Gastrocnemius medialis (tissue), 4 donors: ENCODE data around the gene KLHL15. TPM values are rescaled to one million over a fixed set of nuclear protein-coding genes. Genes with fewer than 3 reads are reported as not detected.

ENCODE experiments used
- ATAC-seq, 2 donors: fragments of 150-250 bp; one replicate each; pipeline ENCODE4 v1.9.1; 2016
- DNase-seq, 2 donors: peaks; one replicate each; pipeline ENCODE4 v3.0.0-alpha.2; 2019
- H3K27ac ChIP-seq, 4 donors: fragments of 200-600 bp; sonication (generic); 1 replicate in 1 of 4; 2 replicates in 3 of 4; pipeline ENCODE4 v1.5.1; 2016 to 2018; ENCODE audit warnings: mild to moderate bottlenecking in 2 of 4, moderate library complexity in 1 of 4
- H3K27me3 ChIP-seq, 3 donors: fragments of 200-600 bp; sonication (generic) in 2 of 3; 1 replicate in 1 of 3; 2 replicates in 2 of 3; pipeline versions ENCODE4 v1.5.1 to v1.6.0; 2016 to 2019; ENCODE audit warnings: mild to moderate bottlenecking in 1 of 3, moderate library complexity in 1 of 3
- H3K36me3 ChIP-seq, 2 donors: fragments of 200-600 bp; sonication (generic) in 1 of 2; one replicate each; pipeline ENCODE4 v1.5.1; 2017 to 2018
- H3K4me1 ChIP-seq, 2 donors: fragments of 200-600 bp; sonication (generic) in 1 of 2; one replicate each; pipeline ENCODE4 v1.5.1; 2016 to 2017; ENCODE audit warnings: mild to moderate bottlenecking in 2 of 2
- H3K4me3 ChIP-seq, 4 donors: fragments of 200-600 bp; sonication (generic) in 3 of 4; 1 replicate in 1 of 4; 2 replicates in 3 of 4; pipeline ENCODE4 v1.5.1; 2016 to 2019; ENCODE audit warnings: mild to moderate bottlenecking in 2 of 4
- H3K9me3 ChIP-seq, 3 donors: fragments of 200-600 bp; sonication (generic) in 2 of 3; 1 replicate in 1 of 3; 2 replicates in 2 of 3; pipeline ENCODE4 v1.5.1; 2016 to 2019
- CTCF ChIP-seq, 5 experiments: fragments of 450-650 bp in 3 of 5; fragments of 200-600 bp in 2 of 5; sonication (generic) in 2 of 5; IDR thresholded peaks in 4 of 5; conservative IDR thresholded peaks in 1 of 5; 1 replicate in 4 of 5; 2 replicates in 1 of 5; pipeline ENCODE4 v1.5.1; 2016 to 2019; ENCODE audit warnings: antibody characterized with exemption in 5 of 5, mild to moderate bottlenecking in 3 of 5, moderate library complexity in 3 of 5
- POLR2A ChIP-seq, 2 donors: fragments of 450-650 bp; IDR thresholded peaks; one replicate each; pipeline ENCODE4 v1.6.1; 2017; ENCODE audit warnings: antibody characterized with exemption in 2 of 2, mild to moderate bottlenecking in 2 of 2, moderate library complexity in 2 of 2
- in situ Hi-C, 4 donors: fragments of 200-750 bp; cut with MboI; loops; one replicate each; pipeline versions ENCODE4 v1.15.0 to v1.8.0; 2017; ENCODE audit warnings: low sequenced_read_pairs in 4 of 4
- intact Hi-C: fragments of 100-400 bp; cut with DNase I; formaldehyde crosslinking; loops from one replicate; pipeline ENCODE4 v1.15.1; 2023; ENCODE audit warnings: low total_unique reads
- total RNA-seq, 4 donors: library from RNA; depleted of rRNA; stranded (reverse); fragments of >200 nt; gene quantifications; one replicate each; pipeline versions ENCODE4 v1.1.0 to v1.2.3, GENCODE V29; 2016

Gene KLHL15
- total RNA-seq, 4 donors from 2014 or later = 5.1 to 9.3 (median 8.1) TPM

DNA sequence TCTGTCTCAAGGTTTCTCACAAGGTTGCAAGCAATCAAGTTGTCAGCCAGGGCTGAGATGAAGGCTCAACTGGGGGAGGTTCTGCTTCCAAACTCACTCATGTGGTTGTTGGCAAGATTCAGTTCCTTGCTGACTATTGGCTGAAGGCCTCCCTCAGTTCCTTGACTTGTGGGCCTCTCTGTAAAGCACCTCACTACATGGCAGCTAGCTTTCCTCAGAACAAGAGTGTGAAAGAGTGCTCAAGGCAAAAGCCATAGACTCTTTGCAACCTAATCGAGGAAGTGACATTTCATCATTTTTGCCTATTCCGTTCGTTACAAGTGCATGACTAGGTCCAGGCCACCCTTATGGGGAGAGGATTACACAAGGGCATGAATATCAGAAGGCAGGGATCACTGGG, 67.2 kb downstream of the KLHL15 start:
- Histone ChIP-seq H3K36me3 (no peaks in the 10 kb centered on the region), H3K9me3 (no peaks in the 10 kb centered on the region), H3K27ac (no peak overlapping the region), H3K4me3 (no peak overlapping the region), H3K27me3 (no peaks in the 10 kb centered on the region), H3K4me1 (no peaks in the 10 kb centered on the region)
- DNase-seq (no peak), ATAC-seq (no peak)
- intact Hi-C loops (no loop called here), in situ Hi-C loops (no loop called here)
- TF ChIP-seq POLR2A (IDR thresholded peaks at IDR 0.05) = no peak
- no peak for TF ChIP-seq CTCF (IDR thresholded peaks at IDR 0.05 in 4 of 5, conservative IDR thresholded peaks at IDR 0.05 in 1 of 5)

DNA sequence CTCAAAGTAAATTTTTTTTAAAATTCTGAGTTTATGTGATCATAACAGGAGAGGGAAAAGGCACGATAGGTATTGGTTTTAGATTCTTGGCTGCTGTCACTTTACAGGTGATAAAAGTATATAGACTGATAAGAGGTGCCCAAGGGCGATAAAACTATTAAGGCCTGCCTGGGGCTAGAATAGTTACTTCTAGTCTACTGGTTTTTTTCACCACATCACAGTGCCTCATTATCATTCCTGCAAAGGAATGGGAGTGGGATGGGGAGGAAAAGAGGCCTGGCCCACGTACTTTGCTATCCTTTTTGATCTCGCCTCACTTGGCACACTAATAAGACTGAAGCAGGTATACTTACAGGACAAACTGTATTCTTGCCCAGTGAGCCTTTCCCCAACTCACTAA, 72.6 kb downstream of the KLHL15 start:
- Histone ChIP-seq H3K9me3 (no peaks in the 10 kb centered on the region), H3K36me3 (no peaks in the 10 kb centered on the region), H3K27me3 (no peaks in the 10 kb centered on the region), H3K27ac (no peak overlapping the region), H3K4me3 (no peak overlapping the region), H3K4me1 (no peaks in the 10 kb centered on the region)
- intact Hi-C loops (no loop called here), in situ Hi-C loops (no loop called here)
- TF ChIP-seq POLR2A (IDR thresholded peaks at IDR 0.05) (no peak), CTCF (IDR thresholded peaks at IDR 0.05 in 4 of 5, conservative IDR thresholded peaks at IDR 0.05 in 1 of 5) (no peak)
- DNase-seq (no peak), ATAC-seq (no peak)

GRCh38 chrX:23953908-23954269, 73.1 kb downstream of the KLHL15 start:
- DNase-seq = no peak
- Histone ChIP-seq H3K27ac (no peak overlapping the region), H3K27me3 (no peaks in the 10 kb centered on the region), H3K4me3 (no peak overlapping the region), H3K36me3 (no peaks in the 10 kb centered on the region), H3K4me1 (no peaks in the 10 kb centered on the region), H3K9me3 (no peaks in the 10 kb centered on the region)
- no peak for ATAC-seq
- intact Hi-C loops (no loop called here), in situ Hi-C loops (no loop called here)
- TF ChIP-seq CTCF (IDR thresholded peaks at IDR 0.05 in 4 of 5, conservative IDR thresholded peaks at IDR 0.05 in 1 of 5) (no peak), POLR2A (IDR thresholded peaks at IDR 0.05) (no peak)

DNA sequence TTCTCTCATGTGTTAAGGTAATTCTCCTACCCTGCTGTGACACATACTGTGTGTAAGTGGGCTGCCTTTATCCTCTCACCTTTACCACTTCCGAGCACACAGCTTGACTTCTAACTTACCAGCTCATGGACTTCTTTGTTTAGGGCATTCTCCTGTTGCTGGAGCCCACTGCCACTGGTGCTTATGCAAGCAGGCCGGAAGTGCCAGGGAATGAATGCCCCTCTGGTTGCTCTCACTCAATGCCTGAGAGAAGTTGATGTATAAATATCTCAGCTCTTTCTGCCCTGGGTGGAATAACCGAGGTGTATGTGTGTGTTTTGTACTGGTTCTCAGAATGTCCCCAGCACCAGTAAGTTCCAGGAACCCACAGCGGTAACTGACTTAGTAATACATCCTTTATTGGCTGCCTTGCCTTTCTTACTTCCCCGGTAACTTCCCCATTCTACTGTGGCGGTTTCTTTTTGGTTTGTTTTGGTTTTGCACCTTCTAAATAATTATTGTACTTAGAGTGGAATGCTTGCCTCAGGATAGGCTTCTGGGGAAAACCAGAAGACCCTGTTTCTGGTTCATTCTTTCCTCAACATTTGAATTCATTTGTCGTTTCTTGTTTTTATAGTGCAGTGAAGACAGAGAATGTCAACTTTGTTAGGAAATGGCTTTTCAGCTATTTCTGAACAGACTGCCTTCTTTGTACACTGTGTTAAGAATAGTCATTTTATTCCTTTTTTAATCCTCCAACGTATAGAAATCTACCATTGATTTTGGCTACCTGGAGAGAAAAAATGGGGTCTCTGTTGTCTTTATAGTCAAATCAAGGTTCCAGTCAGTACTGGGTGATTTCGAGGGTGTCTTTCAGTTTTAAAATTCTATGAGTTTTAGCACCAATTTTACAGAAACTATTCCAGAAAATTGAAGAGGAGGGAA, 73.7 kb downstream of the KLHL15 start:
- in situ Hi-C loops = no loop called here
- no peak for TF ChIP-seq CTCF (IDR thresholded peaks at IDR 0.05 in 4 of 5, conservative IDR thresholded peaks at IDR 0.05 in 1 of 5)
- no peak for TF ChIP-seq POLR2A (IDR thresholded peaks at IDR 0.05)
- Histone ChIP-seq H3K4me1 (no peaks in the 10 kb centered on the region), H3K36me3 (no peaks in the 10 kb centered on the region), H3K4me3 (no peak overlapping the region), H3K27ac (no peak overlapping the region), H3K9me3 (no peaks in the 10 kb centered on the region), H3K27me3 (no peaks in the 10 kb centered on the region)
- no peak for DNase-seq
- no peak for ATAC-seq
- intact Hi-C loops = no loop called here
